SK-N-MC (cell line): ENCODE measurements around the gene CHST9.

ENCODE experiments used
- EZH2 ChIP-seq: fragments of 200-600 bp; sonication (generic); IDR thresholded peaks from one replicate; pipeline ENCODE4 v1.6.1; 2017; ENCODE audit warnings: antibody characterized with exemption
- POLR2AphosphoS5 ChIP-seq: IDR thresholded peaks from 2 replicates; pipeline ENCODE4 v1.6.1; 2012; ENCODE audit warnings: mild to moderate bottlenecking, low read depth, low read length, borderline replicate concordance

DNA sequence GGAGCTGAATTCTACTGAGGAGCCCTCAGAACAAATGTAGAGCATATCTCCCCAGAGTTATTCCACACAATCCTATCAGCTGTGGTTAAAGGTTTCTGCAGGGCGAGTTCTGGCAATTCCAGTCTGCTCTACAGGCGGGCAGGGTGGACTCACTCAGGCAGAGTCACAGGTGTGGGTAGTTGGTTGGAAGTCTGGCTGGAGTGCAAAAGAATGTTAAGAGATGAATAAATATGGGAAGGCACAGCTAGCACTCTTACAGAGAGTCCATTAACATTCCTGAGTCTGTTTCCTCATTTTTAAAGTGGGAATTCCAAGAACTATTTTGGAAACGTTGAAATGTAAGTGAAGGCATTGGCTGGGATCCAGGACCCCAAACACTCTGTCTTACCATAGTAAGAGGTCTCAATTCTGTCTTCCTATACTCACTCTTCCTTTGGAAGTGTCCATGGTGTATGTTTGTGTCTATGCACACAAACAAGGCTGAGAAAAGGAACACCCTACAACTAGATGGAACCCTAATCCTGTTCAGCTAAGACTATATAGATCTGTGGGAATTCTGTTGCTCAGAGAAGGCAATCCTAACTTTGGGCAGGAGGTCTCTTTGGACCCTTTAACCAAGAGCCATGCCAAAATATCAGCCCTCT, 256.3 kb downstream of the CHST9 start:
- no peak for TF ChIP-seq POLR2AphosphoS5
- TF ChIP-seq EZH2, result no peak
